Measurements from ENCODE around the gene GUCY1B1.
"Not testable (repeated sequence)": the region's sequence is repeated elsewhere in the genome, so short reads cannot be mapped to it uniquely, and the experiment has no call there.

Gene GUCY1B1

GRCh38 chr4:155762334-155762733, 3.5 kb downstream of the GUCY1B1 start:
- DNase-seq, result no peak

GRCh38 chr4:155763551-155763950, 4.7 kb downstream of the GUCY1B1 start:
- DNase-seq, result no peak

- DNase-seq, result no peak
Measured at GRCh38 chr4:155765149-155765548, 6.3 kb downstream of the GUCY1B1 start.

GRCh38 chr4:155766622-155767021, 7.8 kb downstream of the GUCY1B1 start:
- no peak for DNase-seq

- DNase-seq, result no peak
Measured at GRCh38 chr4:155768370-155768769, 9.5 kb downstream of the GUCY1B1 start.

- DNase-seq, result no peak
Measured at GRCh38 chr4:155769090-155769489, 10.3 kb downstream of the GUCY1B1 start.

GRCh38 chr4:155772459-155773195, 13.8 kb downstream of the GUCY1B1 start:
- no peak for DNase-seq

- DNase-seq, result no peak
Measured at GRCh38 chr4:155773196-155773800, 14.5 kb downstream of the GUCY1B1 start.

GRCh38 chr4:155774033-155774432, 15.2 kb downstream of the GUCY1B1 start:
- no peak for DNase-seq

- no peak for DNase-seq
Measured at GRCh38 chr4:155777971-155778735, 19.3 kb downstream of the GUCY1B1 start.

- peak; percentile 3 for DNase-seq
Measured at GRCh38 chr4:155780775-155781174, 22.0 kb downstream of the GUCY1B1 start.

GRCh38 chr4:155781249-155781831, 22.5 kb downstream of the GUCY1B1 start:
- DNase-seq, result no peak

GRCh38 chr4:155784637-155785036, 25.8 kb downstream of the GUCY1B1 start:
- no peak for DNase-seq

- DNase-seq, result no peak
Measured at GRCh38 chr4:155785828-155786227, 27.0 kb downstream of the GUCY1B1 start.

GRCh38 chr4:155787113-155787710, 28.4 kb downstream of the GUCY1B1 start:
- DNase-seq, result peak; percentile 31

GRCh38 chr4:155789391-155789790, 30.6 kb downstream of the GUCY1B1 start:
- no peak for DNase-seq

- DNase-seq, result no peak
Measured at GRCh38 chr4:155789982-155790381, 31.2 kb downstream of the GUCY1B1 start.

GRCh38 chr4:155794589-155795236, 35.9 kb downstream of the GUCY1B1 start:
- no peak for DNase-seq

GRCh38 chr4:155795991-155796390, 37.2 kb downstream of the GUCY1B1 start:
- peak; percentile 8 for DNase-seq

- DNase-seq, result not testable (repeated sequence)
Measured at GRCh38 chr4:155797581-155797980, 38.8 kb downstream of the GUCY1B1 start.

GRCh38 chr4:155799116-155799793, 40.4 kb downstream of the GUCY1B1 start:
- DNase-seq, result no peak

GRCh38 chr4:155799794-155800123, 40.9 kb downstream of the GUCY1B1 start:
- no peak for DNase-seq
